Progenitor cell of endocrine pancreas (in vitro differentiated cells): ENCODE measurements around the gene PNPLA2. TPM values are rescaled to one million over a fixed set of nuclear protein-coding genes. Genes with fewer than 3 reads are reported as not detected.

Experiments used
- DNase-seq: peaks from one replicate; pipeline ENCODE4 v3.0.0; 2021; ENCODE audit warnings: low spot score; ENCODE audit not compliant: unreplicated experiment
- H3K27ac Mint-ChIP-seq: 2 replicates; pipeline ENCODE4 v1.8.0; 2021; ENCODE audit warnings: mild to moderate bottlenecking, moderate library complexity, mixed read lengths
- H3K27me3 Mint-ChIP-seq: 2 replicates; pipeline ENCODE4 v1.8.0; 2021; ENCODE audit warnings: mixed read lengths
- H3K36me3 Mint-ChIP-seq: 2 replicates; pipeline ENCODE4 v1.8.0; 2022; ENCODE audit warnings: mixed read lengths; ENCODE audit not compliant: insufficient read depth
- H3K4me1 Mint-ChIP-seq: 2 replicates; pipeline ENCODE4 v1.8.0; 2021; ENCODE audit warnings: low read depth, mixed read lengths
- H3K4me3 Mint-ChIP-seq: 2 replicates; pipeline ENCODE4 v1.8.0; 2021; ENCODE audit warnings: low read depth, mild to moderate bottlenecking, moderate library complexity, mixed read lengths
- H3K9me3 Mint-ChIP-seq: 2 replicates; pipeline ENCODE4 v1.8.0; 2021; ENCODE audit warnings: low read depth, mixed read lengths
- CTCF ChIP-seq: fragments of 200-600 bp; sonication (generic); IDR thresholded peaks from one replicate; pipeline ENCODE4 v1.5.0; 2021; ENCODE audit warnings: antibody characterized with exemption, mild to moderate bottlenecking; ENCODE audit not compliant: unreplicated experiment
- total RNA-seq: library from RNA; stranded (reverse); gene quantifications from 2 replicates; pipeline ENCODE4 v1.2.1, GENCODE V29; 2021

The PNPLA2 gene
- total RNA-seq, 1 donor from 2014 or later = 51.1 TPM

GRCh38 chr11:871472-871871 lies 52.8 kb downstream of the PNPLA2 start:
- Mint-ChIP-seq H3K27me3 (no peaks in the 10 kb centered on the region), H3K36me3 (peaks cover 6% of the 10 kb centered on the region), H3K4me1 (no peaks in the 10 kb centered on the region), H3K27ac (no peak overlapping the region), H3K4me3 (no peak overlapping the region), H3K9me3 (no peaks in the 10 kb centered on the region)
- no peak for DNase-seq
- no peak for TF ChIP-seq CTCF

GRCh38 chr11:872799-873198 lies 54.1 kb downstream of the PNPLA2 start:
- Mint-ChIP-seq H3K4me1 (no peaks in the 10 kb centered on the region), H3K36me3 (peaks cover 6% of the 10 kb centered on the region), H3K9me3 (no peaks in the 10 kb centered on the region), H3K27me3 (no peaks in the 10 kb centered on the region), H3K4me3 (no peak overlapping the region), H3K27ac (no peak overlapping the region)
- no peak for DNase-seq
- no peak for TF ChIP-seq CTCF

GRCh38 chr11:873706-874105 lies 55.0 kb downstream of the PNPLA2 start:
- Mint-ChIP-seq H3K27ac (no peak overlapping the region), H3K27me3 (no peaks in the 10 kb centered on the region), H3K4me3 (no peak overlapping the region), H3K36me3 (peaks cover 6% of the 10 kb centered on the region), H3K4me1 (no peaks in the 10 kb centered on the region), H3K9me3 (no peaks in the 10 kb centered on the region)
- TF ChIP-seq CTCF = no peak
- DNase-seq = no peak

Other genes with a start within 250 kb of the PNPLA2 start
- gene PHRF1, start 242.4 kb upstream of the PNPLA2 start, total RNA-seq = 44.4 and 44.9 TPM in 2 replicates
- 8.7 and 12.6 TPM in 2 replicates for gene IRF7, start 203.0 kb upstream of the PNPLA2 start, total RNA-seq
- 0.24 and 0.98 TPM in 2 replicates for gene CDHR5, start 194.0 kb upstream of the PNPLA2 start, total RNA-seq
- 2.9 and 3.8 TPM in 2 replicates for gene SCT, start 191.7 kb upstream of the PNPLA2 start, total RNA-seq
- gene DRD4, start 181.6 kb upstream of the PNPLA2 start, total RNA-seq = 1.1 and 2.7 TPM in 2 replicates
- gene DEAF1, start 123.7 kb upstream of the PNPLA2 start, total RNA-seq = 49.2 and 57.0 TPM in 2 replicates
- gene TMEM80, start 123.1 kb upstream of the PNPLA2 start, total RNA-seq = 29.4 and 32.6 TPM in 2 replicates
- 100.0 and 111 TPM in 2 replicates for gene EPS8L2, start 112.7 kb upstream of the PNPLA2 start, total RNA-seq
- gene TALDO1, start 71.5 kb upstream of the PNPLA2 start, total RNA-seq = 112 and 120 TPM in 2 replicates
- 74.1 and 75.4 TPM in 2 replicates for gene GATD1, start 41.4 kb upstream of the PNPLA2 start, total RNA-seq
- not detected in 2 replicates for gene CEND1, start 28.8 kb upstream of the PNPLA2 start, total RNA-seq
- 40.5 and 48.9 TPM in 2 replicates for gene SLC25A22, start 20.6 kb upstream of the PNPLA2 start, total RNA-seq
- gene PIDD1, start 13.7 kb upstream of the PNPLA2 start, total RNA-seq = 33.3 and 35.0 TPM in 2 replicates
- 1,463 and 1,530 TPM in 2 replicates for gene RPLP2, start 8.9 kb upstream of the PNPLA2 start, total RNA-seq
- gene CRACR2B, start 9.0 kb downstream of the PNPLA2 start, total RNA-seq = 50.9 and 52.9 TPM in 2 replicates
- 154 and 160 TPM in 2 replicates for gene CD151, start 14.0 kb downstream of the PNPLA2 start, total RNA-seq
- gene POLR2L, start 23.6 kb downstream of the PNPLA2 start, total RNA-seq = 89.6 and 97.9 TPM in 2 replicates
- 24.9 and 27.7 TPM in 2 replicates for gene TSPAN4, start 23.9 kb downstream of the PNPLA2 start, total RNA-seq
- gene CHID1, start 91.9 kb downstream of the PNPLA2 start, total RNA-seq = 79.1 and 87.0 TPM in 2 replicates
- gene AP2A2, start 107.0 kb downstream of the PNPLA2 start, total RNA-seq = 86.6 and 88.8 TPM in 2 replicates
- 1.6 and 1.9 TPM in 2 replicates for gene MUC6, start 217.8 kb downstream of the PNPLA2 start, total RNA-seq